LHCN-M2 (cell line): ENCODE measurements around the gene ZDHHC7. TPM values are rescaled to one million over a fixed set of nuclear protein-coding genes. Genes with fewer than 3 reads are reported as not detected.

Source experiments
- DNase-seq: peaks from one replicate; pipeline ENCODE4 v3.0.0-alpha.2; 2012; ENCODE audit warnings: low read depth
- total RNA-seq: library from RNA; depleted of rRNA; stranded (reverse); fragments of >200 nt; gene quantifications from 2 replicates; pipeline ENCODE4 v1.2.3, GENCODE V29; 2014

Gene ZDHHC7
- total RNA-seq, 1 experiment from 2014 or later, result 73.2 TPM

DNA sequence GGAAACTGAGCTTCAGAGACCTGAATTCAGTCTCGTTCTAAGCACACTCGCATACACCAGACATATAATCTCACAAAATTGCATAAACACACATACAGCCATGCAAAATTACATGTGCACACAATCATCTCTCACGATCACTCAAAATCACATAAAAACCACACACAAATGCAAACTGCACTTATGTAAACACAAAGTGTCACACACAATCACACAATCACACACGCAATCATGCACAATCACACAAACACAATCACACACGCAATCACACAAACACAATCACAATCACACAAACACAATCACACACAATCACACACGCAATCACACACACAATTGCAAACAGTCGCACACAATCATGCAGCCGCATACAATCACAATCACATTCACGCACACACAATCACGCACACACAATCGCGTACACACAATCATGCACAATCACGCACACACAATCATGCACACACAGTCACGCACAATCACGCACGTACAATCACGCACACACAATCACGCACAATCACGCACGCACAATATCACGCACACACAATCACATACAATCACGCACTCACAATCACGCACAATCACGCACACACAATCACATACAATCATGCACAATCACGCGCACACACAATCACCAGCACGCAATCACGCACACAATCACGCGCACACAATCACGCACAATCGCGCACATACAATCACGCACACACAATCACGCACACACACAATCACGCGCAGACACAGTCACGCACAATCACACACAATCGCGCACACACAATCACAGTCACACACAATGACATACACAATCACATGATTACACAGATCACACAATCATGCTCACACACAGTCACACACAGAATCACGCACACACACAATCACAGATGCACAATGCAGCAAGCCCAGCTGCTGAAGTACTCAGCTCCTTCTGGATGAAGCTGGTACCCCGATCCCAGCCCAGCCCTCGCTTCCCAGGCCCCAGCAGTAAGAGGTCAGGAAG is 45.6 kb downstream of the ZDHHC7 start:
- DNase-seq, result no peak

- no peak for DNase-seq
Observed at GRCh38 chr16:84964386-84965128, 46.8 kb downstream of the ZDHHC7 start.

GRCh38 chr16:84963066-84963465 is 48.3 kb downstream of the ZDHHC7 start:
- DNase-seq, result no peak

GRCh38 chr16:84960942-84961341 is 50.4 kb downstream of the ZDHHC7 start:
- no peak for DNase-seq

- DNase-seq, result no peak
Observed at GRCh38 chr16:84959784-84960417, 51.4 kb downstream of the ZDHHC7 start.

GRCh38 chr16:84959045-84959576 is 52.2 kb downstream of the ZDHHC7 start:
- DNase-seq, result no peak

- no peak for DNase-seq
Observed at GRCh38 chr16:84957792-84958191, 53.5 kb downstream of the ZDHHC7 start.

GRCh38 chr16:84957192-84957591 is 54.1 kb downstream of the ZDHHC7 start:
- DNase-seq, result no peak

- no peak for DNase-seq
Observed at GRCh38 chr16:84955427-84955826, 55.9 kb downstream of the ZDHHC7 start.

GRCh38 chr16:84953190-84953746 is 58.1 kb downstream of the ZDHHC7 start:
- DNase-seq, result no peak

DNA sequence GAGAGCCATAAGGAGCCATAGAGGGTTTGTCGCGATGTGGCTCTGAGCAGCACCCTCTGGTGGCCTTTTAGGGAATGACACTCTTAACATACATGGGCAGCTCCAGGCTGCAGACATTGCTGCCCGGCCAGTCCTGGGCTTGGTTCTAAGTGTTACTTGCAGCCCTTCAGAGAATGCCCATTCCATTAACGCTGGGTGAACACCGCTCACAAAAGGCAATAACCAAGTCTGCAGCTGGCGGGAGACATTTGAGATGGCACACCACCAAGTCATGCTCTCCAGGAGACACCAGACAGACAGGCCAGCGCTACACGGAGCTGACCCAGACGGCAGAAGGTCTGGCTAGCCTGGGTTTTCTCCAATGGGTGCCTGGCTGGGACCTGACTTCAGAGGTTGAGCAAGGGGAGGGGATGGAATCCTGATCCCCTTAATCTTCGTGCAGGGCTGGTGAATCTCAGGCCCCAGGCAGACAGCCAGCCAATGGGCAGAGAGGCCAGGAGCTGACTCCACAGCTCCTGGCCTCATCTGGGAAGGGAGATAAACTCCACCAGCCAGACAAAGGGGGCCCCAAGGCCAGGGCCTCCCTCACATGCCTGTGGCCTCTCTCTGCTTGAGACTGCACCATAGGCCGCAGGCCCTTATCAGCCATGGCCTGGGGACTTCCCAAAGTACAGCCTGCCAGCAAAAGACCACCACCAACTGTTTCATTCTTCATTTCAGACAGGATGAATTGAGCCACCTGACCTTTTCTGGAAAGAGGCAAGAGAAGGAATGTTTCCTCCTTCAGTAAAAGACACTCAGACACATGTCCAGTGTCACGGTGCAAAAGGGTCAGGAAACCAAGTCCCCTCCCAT is 58.8 kb downstream of the ZDHHC7 start:
- peak; percentile 72 for DNase-seq

DNA sequence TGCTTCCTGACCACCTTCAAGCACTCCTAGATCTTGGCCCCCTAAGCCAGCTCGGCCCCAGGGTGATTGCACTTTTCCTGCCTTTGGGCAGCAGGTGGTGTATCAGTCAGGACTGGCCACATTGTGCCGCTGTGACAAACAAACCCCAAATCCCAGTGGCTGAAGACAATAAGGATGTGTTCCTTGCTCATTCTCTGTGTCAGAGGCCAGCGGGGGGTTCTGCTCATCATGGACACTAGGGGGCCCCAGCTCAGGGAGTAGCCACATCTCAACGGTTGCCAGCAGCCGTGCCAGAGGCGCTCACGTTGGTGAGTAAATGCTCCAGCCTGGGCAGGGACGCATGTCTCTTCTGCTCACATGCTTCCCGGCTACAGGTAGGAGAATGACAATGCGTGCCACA is 60.4 kb downstream of the ZDHHC7 start:
- DNase-seq, result no peak

- DNase-seq, result no peak
Observed at GRCh38 chr16:84949772-84950436, 61.4 kb downstream of the ZDHHC7 start.

DNA sequence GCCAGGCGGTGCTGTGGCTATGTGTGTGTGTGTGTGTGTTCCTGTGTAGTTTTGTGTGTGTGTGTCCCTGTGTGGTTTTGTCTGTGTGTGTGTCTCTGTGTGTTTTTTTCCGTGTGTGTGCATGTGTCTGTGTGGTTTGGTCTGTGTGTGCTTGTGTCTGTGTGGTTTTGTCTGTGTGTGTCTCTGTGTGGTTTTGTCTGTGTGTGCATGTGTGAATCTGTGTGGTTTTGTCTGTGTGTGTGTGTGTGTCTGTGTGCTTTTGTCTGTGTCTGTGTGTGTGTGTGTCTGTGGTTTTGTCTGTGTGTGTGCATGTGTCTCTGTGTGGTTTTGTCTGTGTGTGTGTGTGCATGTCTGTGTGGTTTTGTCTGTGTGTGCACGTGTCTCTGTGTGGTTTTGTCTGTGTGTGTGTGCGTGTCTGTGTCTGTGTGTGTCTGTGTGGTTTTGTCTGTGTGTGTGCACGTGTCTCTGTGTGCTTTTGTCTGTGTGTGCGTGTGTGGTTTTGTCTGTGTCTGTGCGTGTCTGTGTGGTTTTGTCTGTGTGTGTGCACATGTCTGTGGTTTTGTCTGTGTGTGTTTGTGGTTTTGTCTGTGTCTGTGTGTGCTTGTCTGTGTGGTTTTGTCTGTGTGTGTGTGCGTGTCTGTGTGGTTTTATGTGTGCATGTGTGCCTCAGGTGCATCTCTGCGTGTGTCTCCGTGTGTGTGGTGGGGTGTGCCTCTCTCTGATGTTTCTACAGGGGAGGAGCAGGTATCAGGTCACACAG is 62.3 kb downstream of the ZDHHC7 start:
- no peak for DNase-seq

GRCh38 chr16:84947996-84948850 is 63.1 kb downstream of the ZDHHC7 start:
- no peak for DNase-seq

- DNase-seq, result no peak
Observed at GRCh38 chr16:84947022-84947421, 64.3 kb downstream of the ZDHHC7 start.

- no peak for DNase-seq
Observed at GRCh38 chr16:84943620-84944019, 67.7 kb downstream of the ZDHHC7 start.

- DNase-seq, result no peak
Observed at GRCh38 chr16:84942786-84943185, 68.5 kb downstream of the ZDHHC7 start.
